ENCODE results near the gene NTF4. TPM values are rescaled to one million over a fixed set of nuclear protein-coding genes. Genes with fewer than 3 reads are reported as not detected.
"Not testable (repeated sequence)": the region's sequence is repeated elsewhere in the genome, so short reads cannot be mapped to it uniquely, and the experiment has no call there.

The NTF4 gene
- total and polyA plus RNA-seq, 7 donors, result 1.8 to 7.4 (median 5.6) TPM

DNA sequence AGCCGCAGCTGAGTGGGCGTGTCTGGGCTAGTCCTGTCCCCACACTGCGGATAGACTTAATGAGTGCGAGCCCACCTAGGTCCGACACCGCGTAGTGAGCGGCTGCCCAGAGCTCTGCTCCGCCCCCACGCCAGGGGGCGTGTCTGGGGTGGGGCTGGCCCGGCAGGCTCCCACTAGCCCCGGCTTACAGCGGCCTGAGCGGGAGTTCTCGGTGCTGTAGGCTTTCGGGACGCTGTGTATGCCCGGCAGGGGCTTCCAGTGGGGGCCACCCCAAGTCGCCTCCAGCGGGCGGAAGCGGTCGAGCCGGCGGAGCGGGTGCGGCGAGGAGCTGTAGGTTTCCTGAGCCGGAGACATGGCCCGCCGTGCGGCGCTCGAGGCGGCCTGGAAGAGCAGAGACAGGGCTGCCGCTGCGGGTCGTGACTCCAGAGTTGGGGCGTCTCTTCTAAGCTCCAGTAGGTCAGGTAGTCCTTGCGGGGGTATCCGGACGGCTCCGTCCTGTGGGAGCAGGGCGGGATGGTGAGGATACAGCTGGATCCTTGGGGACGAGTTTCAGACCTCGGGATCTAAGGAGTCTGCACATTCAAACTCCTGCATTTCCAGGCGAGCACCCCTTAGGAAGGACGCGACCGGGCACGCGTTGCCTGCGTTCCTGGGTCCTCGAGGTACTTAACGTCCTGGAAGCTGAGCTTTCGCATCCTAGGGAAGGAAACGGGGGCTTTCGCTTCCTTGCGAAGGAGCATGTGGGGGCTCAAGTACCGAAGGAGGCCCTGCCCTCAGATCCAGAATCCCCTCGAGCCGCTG lies 8.3 kb downstream of the NTF4 start:
- DNase-seq, result peak; percentile 66 to 77
- Histone ChIP-seq H3K4me3 (peak overlapping the region; percentile 82), H3K27ac (peak overlapping the region; percentile 67), H3K9me3 (no peaks in the 10 kb centered on the region), H3K4me1 (peaks cover 5% of the 10 kb centered on the region), H3K27me3 (ENCODE audit: insufficient read depth in 3 of 3, low read length in 2 of 3) (no peaks in the 10 kb centered on the region), H3K36me3 (ENCODE audit: insufficient read depth in 1 of 2, low read depth in 1 of 2) (no peaks in the 10 kb centered on the region)
- intact Hi-C loops (cut with DNase I), result loop anchor here in 1 of 2 donors (5.0 kb wide), 1 partner anchor 44 kb away; no protein-coding TSS in a partner anchor
- WGBS, 3 donors, result 0 to 1% (median 1%) methylated on average over 56 to 63 of the region's 63 CpGs
- TF ChIP-seq, protein P1, sequence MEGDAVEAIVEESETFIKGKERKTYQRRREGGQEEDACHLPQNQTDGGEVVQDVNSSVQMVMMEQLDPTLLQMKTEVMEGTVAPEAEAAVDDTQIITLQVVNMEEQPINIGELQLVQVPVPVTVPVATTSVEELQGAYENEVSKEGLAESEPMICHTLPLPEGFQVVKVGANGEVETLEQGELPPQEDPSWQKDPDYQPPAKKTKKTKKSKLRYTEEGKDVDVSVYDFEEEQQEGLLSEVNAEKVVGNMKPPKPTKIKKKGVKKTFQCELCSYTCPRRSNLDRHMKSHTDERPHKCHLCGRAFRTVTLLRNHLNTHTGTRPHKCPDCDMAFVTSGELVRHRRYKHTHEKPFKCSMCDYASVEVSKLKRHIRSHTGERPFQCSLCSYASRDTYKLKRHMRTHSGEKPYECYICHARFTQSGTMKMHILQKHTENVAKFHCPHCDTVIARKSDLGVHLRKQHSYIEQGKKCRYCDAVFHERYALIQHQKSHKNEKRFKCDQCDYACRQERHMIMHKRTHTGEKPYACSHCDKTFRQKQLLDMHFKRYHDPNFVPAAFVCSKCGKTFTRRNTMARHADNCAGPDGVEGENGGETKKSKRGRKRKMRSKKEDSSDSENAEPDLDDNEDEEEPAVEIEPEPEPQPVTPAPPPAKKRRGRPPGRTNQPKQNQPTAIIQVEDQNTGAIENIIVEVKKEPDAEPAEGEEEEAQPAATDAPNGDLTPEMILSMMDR (IDR thresholded peaks at IDR 0.05), result peak; percentile 46
- ATAC-seq, result peak; percentile 79 to 81 (median 80)

DNA sequence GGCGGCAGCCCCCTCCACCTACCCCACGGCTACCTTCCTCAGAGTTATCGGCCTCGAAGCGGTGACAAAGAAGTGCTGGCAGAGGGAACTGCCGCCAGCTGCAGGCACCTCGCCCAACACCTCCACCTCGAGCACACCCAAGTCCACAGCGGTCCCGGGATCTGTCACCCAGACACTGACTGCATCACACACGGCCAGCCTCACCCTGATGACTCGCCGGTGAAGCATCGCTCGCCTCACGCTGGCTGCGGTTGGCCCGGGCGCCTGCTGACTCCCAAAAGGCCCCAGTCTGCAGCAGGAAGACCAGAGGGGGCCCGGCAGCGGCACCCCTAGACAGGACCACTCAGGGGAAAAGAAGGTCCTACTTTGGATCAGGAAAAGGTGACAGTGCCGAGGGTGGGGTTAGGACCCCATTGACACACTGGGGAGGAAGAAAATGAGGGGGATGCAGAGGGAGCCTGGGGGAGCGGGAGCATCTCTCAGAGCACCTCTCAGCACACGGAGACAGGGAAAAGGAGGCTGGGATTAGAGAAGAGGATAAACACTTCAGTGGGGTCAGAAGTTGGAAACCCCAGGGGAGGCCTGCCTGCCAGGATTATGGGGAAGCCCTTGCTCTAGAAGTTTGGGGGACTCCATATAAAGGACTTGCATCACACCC lies 14.1 kb downstream of the NTF4 start:
- DNase-seq; H3K27me3 ChIP-seq (ENCODE audit: insufficient read depth in 3 of 3, low read length in 2 of 3); H3K9me3 ChIP-seq; H3K36me3 ChIP-seq (ENCODE audit: insufficient read depth in 1 of 2, low read depth in 1 of 2); intact Hi-C loops (cut with DNase I); H3K4me1 ChIP-seq; H3K27ac ChIP-seq; ATAC-seq; H3K4me3 ChIP-seq: not testable (repeated sequence)
- WGBS, 3 donors, result 74 to 84% (median 76%) methylated on average over 24 of the region's 24 CpGs

DNA sequence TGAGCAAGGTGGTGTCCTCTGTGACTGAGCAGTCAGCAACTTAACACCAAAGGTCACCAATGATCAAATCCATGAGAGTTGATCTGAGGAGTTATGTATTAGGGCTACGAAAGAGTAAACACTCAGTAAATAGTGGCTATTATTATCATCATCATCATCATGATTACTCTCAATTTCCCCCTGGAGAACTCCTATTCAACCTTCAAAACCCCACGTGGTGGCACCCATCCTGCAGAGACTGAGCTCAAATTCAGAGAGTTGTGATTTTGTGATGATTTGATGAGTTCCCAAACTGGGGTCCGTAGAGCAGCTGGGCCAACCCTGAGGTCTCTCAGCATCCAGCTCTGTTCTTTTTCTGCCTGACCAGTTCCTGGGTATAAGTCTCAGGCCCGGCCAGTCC lies 14.8 kb downstream of the NTF4 start:
- H3K36me3 ChIP-seq (ENCODE audit: insufficient read depth in 1 of 2, low read depth in 1 of 2); H3K27ac ChIP-seq; intact Hi-C loops (cut with DNase I); H3K9me3 ChIP-seq; DNase-seq; H3K4me1 ChIP-seq; H3K4me3 ChIP-seq; H3K27me3 ChIP-seq (ENCODE audit: insufficient read depth in 3 of 3, low read length in 2 of 3); ATAC-seq: not testable (repeated sequence)
- 69 to 85% (median 77%) methylated on average over 2 to 3 of the region's 4 CpGs for WGBS, 3 donors

DNA sequence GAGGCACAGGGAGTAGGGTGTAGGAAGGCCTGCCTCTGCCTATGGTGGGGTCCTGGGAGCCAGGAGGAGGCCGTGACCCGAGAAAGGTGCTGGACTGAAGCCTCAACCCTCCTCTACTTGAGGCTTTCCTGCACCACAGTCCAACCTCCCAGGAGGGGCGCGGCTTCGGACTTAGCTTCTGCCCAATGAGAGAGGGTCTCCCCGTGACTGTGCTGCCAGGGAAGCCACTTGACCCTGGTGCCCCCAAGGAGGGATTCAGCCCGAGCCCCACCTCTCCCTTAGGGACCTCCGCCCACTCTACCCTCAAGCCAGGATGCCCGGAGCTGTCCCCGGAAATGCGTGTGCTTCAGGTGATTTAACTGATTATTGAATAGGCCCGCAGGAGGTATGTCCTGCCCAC lies 15.6 kb downstream of the NTF4 start, which contains the start of gene CGB8:
TSS of gene CGB8 (minus strand) at position 101 of the 400 bp plus-strand sequence. CDS start 372 bp downstream, outside the sequence.
- intact Hi-C loops (cut with DNase I); H3K4me1 ChIP-seq; H3K27me3 ChIP-seq (ENCODE audit: insufficient read depth in 3 of 3, low read length in 2 of 3); H3K9me3 ChIP-seq; H3K36me3 ChIP-seq (ENCODE audit: insufficient read depth in 1 of 2, low read depth in 1 of 2); H3K4me3 ChIP-seq; DNase-seq; H3K27ac ChIP-seq; ATAC-seq: not testable (repeated sequence)
- 56 to 66% (median 58%) methylated on average over 7 to 12 of the region's 12 CpGs for WGBS, 3 donors

DNA sequence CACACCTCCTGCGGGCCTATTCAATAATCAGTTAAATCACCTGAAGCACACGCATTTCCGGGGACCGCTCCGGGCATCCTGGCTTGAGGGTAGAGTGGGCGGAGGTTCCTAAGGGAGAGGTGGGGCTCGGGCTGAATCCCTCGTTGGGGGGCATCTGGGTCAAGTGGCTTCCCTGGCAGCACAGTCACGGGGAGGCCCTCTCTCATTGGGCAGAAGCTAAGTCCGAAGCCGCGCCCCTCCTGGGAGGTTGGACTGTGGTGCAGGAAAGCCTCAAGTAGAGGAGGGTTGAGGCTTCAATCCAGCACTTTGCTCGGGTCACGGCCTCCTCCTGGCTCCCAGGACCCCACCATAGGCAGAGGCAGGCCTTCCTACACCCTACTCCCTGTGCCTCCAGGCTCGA lies 21.1 kb downstream of the NTF4 start, which contains the start of gene CGB5:
TSS of gene CGB5 (plus strand) at position 301 of the 400 bp plus-strand sequence. CDS start 362 bp downstream, outside the sequence.
- DNase-seq; H3K9me3 ChIP-seq; ATAC-seq; H3K4me1 ChIP-seq; H3K27me3 ChIP-seq (ENCODE audit: insufficient read depth in 3 of 3, low read length in 2 of 3); H3K27ac ChIP-seq; intact Hi-C loops (cut with DNase I); H3K4me3 ChIP-seq; H3K36me3 ChIP-seq (ENCODE audit: insufficient read depth in 1 of 2, low read depth in 1 of 2): not testable (repeated sequence)
- 67 to 71% (median 69%) methylated on average over 13 to 14 of the region's 15 CpGs for WGBS, 3 donors

DNA sequence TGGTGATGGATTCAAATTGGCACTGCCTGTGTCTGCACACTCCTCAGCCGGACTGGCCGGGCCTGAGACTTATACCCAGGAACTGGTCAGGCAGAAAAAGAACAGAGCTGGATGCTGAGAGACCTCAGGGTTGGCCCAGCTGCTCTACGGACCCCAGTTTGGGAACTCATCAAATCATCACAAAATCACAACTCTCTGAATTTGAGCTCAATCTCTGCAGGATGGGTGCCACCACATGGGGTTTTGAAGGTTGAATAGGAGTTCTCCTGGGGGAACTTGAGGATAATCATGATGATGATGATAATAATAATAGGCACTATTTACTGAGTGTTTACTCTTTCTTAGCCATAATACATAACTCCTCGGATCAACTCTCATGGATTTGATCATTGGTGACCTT lies 22.0 kb downstream of the NTF4 start:
- H3K27ac ChIP-seq; H3K36me3 ChIP-seq (ENCODE audit: insufficient read depth in 1 of 2, low read depth in 1 of 2); H3K27me3 ChIP-seq (ENCODE audit: insufficient read depth in 3 of 3, low read length in 2 of 3); ATAC-seq; intact Hi-C loops (cut with DNase I); H3K4me1 ChIP-seq; DNase-seq; H3K4me3 ChIP-seq; H3K9me3 ChIP-seq: not testable (repeated sequence)
- 79 to 84% (median 82%) methylated on average over 2 of the region's 4 CpGs for WGBS, 3 donors

DNA sequence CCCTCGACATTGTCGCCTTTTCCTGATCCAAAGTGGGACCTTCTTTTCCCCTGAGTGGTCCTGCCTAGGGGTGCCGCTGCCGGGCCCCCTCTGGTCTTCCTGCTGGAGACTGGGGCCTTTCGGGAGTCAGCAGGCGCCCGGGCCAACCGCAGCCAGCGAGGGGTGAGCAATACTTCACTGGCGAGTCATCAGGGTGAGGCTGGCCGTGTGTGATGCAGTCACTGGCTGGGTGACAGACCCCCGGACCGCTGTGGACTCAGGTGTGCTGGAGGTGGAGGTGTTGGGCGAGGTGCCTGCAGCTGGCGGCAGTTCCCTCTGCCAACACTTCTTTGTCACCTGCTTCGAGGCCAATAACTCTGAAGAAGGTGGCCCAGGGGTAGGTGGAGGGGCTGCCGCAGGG lies 22.4 kb downstream of the NTF4 start:
- Histone ChIP-seq H3K9me3 (no peaks in the 10 kb centered on the region), H3K27ac (no peak overlapping the region), H3K4me1 (no peaks in the 10 kb centered on the region), H3K4me3 (no peak overlapping the region), H3K36me3 (ENCODE audit: insufficient read depth in 1 of 2, low read depth in 1 of 2) (no peaks in the 10 kb centered on the region), H3K27me3 (ENCODE audit: insufficient read depth in 3 of 3, low read length in 2 of 3) (no peaks in the 10 kb centered on the region)
- no peak for DNase-seq
- intact Hi-C loops (cut with DNase I), result no loop called here
- 78 to 82% (median 81%) methylated on average over 17 of the region's 17 CpGs for WGBS, 3 donors
- ATAC-seq, result no peak
- TF ChIP-seq, protein P1 (IDR thresholded peaks at IDR 0.05), result no peak

DNA sequence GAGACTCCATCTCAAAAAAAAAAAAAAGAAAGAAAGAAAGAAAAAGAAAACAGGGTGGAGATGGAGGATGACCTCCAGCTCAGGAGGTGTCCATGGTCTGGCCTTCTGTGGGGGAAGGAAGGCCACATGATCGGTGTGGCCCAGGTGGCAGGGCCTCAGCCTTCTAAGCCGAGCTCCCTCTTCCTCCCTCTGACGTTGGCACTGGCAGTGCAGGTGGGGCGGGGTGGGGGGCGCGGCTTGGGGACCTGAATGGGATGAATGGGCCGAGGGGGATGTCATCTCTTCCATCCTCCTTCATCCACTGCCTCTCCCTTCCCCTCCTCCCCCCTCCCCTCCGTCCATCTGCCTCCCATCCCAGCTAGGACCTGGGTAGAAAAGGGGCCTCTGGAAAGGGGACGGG lies 24.9 kb downstream of the NTF4 start:
- DNase-seq; H3K27ac ChIP-seq; ATAC-seq; H3K9me3 ChIP-seq; intact Hi-C loops (cut with DNase I); H3K4me1 ChIP-seq; H3K27me3 ChIP-seq (ENCODE audit: insufficient read depth in 3 of 3, low read length in 2 of 3); H3K4me3 ChIP-seq; H3K36me3 ChIP-seq (ENCODE audit: insufficient read depth in 1 of 2, low read depth in 1 of 2): not testable (repeated sequence)
- 58 to 72% (median 62%) methylated on average over 7 to 9 of the region's 9 CpGs for WGBS, 3 donors

DNA sequence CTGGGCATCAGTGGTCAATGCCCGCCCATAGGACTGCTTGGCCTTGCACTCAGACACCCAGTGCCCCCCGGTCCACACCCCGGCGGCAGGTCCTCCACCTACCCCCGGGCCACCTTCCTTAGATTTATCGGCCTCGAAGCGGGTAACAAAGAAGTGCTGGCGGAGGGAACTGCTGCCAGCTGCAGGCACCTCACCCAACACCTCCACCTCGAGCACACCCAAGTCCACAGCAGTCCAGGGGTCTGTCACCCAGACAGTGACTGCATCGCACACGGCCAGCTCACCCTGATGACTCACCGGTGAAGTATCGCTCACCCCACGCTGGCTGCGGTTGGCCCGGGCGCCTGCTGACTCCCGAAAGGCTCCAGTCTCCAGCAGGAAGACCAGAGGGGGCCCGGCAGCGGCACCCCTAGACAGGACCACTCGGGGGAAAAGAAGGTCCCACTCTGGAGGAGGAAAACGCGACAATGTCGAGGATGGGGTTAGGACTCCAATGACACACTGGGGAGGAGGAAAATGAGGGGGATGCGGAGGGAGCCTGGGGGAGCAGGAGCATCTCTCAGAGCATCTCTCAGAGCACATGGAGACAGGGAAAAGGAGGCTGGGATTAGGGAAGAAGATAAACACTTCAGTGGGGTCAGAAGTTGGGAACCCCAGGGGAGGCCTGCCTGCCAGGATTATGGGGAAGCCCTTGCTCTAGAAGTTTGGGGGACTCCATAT lies 25.9 kb downstream of the NTF4 start:
- H3K27ac ChIP-seq; H3K4me1 ChIP-seq; H3K4me3 ChIP-seq; DNase-seq; H3K9me3 ChIP-seq; H3K27me3 ChIP-seq (ENCODE audit: insufficient read depth in 3 of 3, low read length in 2 of 3); ATAC-seq; H3K36me3 ChIP-seq (ENCODE audit: insufficient read depth in 1 of 2, low read depth in 1 of 2); intact Hi-C loops (cut with DNase I): not testable (repeated sequence)
- 78 to 87% (median 86%) methylated on average over 22 to 26 of the region's 26 CpGs for WGBS, 3 donors

Data from psoas muscle (tissue), 8 donors.